HepG2 (cell line): Measurements from ENCODE around the gene EHD4. TPM values are rescaled to one million over a fixed set of nuclear protein-coding genes. Genes with fewer than 3 reads are reported as not detected.

Source experiments
- FOXJ3 ChIP-seq: sonication (generic); formaldehyde crosslinking; IDR thresholded peaks from 2 replicates; pipeline ENCODE4 v1.4.0; 2020; ENCODE audit warnings: missing genetic modification reagents, mild to moderate bottlenecking, borderline replicate concordance
- HNF4G ChIP-seq, 2 experiments: sonication (generic) in 1 of 2; formaldehyde crosslinking in 1 of 2; IDR thresholded peaks; 2 replicates each; pipeline versions ENCODE4 v1.4.0 to v1.6.1; 2011 to 2020; ENCODE audit warnings: borderline replicate concordance in 2 of 2, low read depth in 2 of 2, mild to moderate bottlenecking in 2 of 2, low read length in 1 of 2, missing genetic modification reagents in 1 of 2, moderate library complexity in 1 of 2
- IKZF4 ChIP-seq: sonication (generic); formaldehyde crosslinking; IDR thresholded peaks from 2 replicates; pipeline ENCODE4 v1.5.1; 2020; ENCODE audit warnings: borderline replicate concordance, mild to moderate bottlenecking, low read depth, missing genetic modification reagents; ENCODE audit errors: not compliant biosample characterization
- KMT2A ChIP-seq: sonication (generic); formaldehyde crosslinking; IDR thresholded peaks from 2 replicates; pipeline ENCODE4 v1.4.0; 2020; ENCODE audit warnings: missing genetic modification reagents
- MIER2 ChIP-seq: IDR thresholded peaks from 2 replicates; pipeline ENCODE4 v1.6.1; 2016; ENCODE audit warnings: missing biosample characterization, missing genetic modification reagents
- NRL ChIP-seq: sonication (generic); formaldehyde crosslinking; IDR thresholded peaks from 2 replicates; pipeline ENCODE4 v1.5.0; 2020; ENCODE audit warnings: missing genetic modification reagents, mild to moderate bottlenecking, moderate library complexity, borderline replicate concordance
- RBM39 ChIP-seq: fragments of 200-400 bp; formaldehyde crosslinking; IDR thresholded peaks from one replicate; pipeline ENCODE4 v1.6.1; 2018; ENCODE audit warnings: antibody characterized with exemption, mild to moderate bottlenecking, low read depth, low read length; ENCODE audit not compliant: poor library complexity, severe bottlenecking
- RXRA ChIP-seq: sonication (generic); formaldehyde crosslinking; IDR thresholded peaks from 2 replicates; pipeline ENCODE4 v1.5.1; 2020; ENCODE audit warnings: missing genetic modification reagents
- TAF1 ChIP-seq: sonication (generic); formaldehyde crosslinking; IDR thresholded peaks from 2 replicates; pipeline ENCODE4 v1.4.0; 2020; ENCODE audit warnings: missing genetic modification reagents
- TBL1XR1 ChIP-seq: fragments of 150-350 bp; IDR thresholded peaks from 2 replicates; pipeline ENCODE4 v1.6.1; 2014; ENCODE audit warnings: borderline replicate concordance, low read length; ENCODE audit not compliant: partially characterized antibody
- THAP11 ChIP-seq: IDR thresholded peaks from 2 replicates; pipeline ENCODE4 v1.6.1; 2016; ENCODE audit warnings: missing biosample characterization, missing genetic modification reagents
- ZNF329 ChIP-seq: sonication (generic); formaldehyde crosslinking; IDR thresholded peaks from 2 replicates; pipeline ENCODE4 v1.9.0; 2021; ENCODE audit warnings: low read depth, mild to moderate bottlenecking, missing genetic modification reagents
- ZNF7 ChIP-seq: IDR thresholded peaks from 2 replicates; pipeline ENCODE4 v1.6.1; 2016; ENCODE audit warnings: missing biosample characterization, missing genetic modification reagents
- polyA plus RNA-seq, 8 experiments: library from polyadenylated mRNA; depleted of rRNA in 3 of 8; stranded (reverse) in 7 of 8; unstranded in 1 of 8; fragments of >200 nt; fragmentation: Illumina TruSeq in 4 of 8; extraction: Trizol in 4 of 8; gene quantifications; 2 replicates each; pipeline versions ENCODE4 v1.2.1 to v1.2.3, GENCODE V29; 2011 to 2016; ENCODE audit warnings: low read depth in 4 of 8, missing spikeins in 1 of 8, mixed read lengths in 1 of 8; ENCODE audit not compliant: insufficient read depth in 1 of 8
- total RNA-seq, 5 experiments: library from RNA; depleted of rRNA; stranded (reverse); fragments of >200 nt; fragmentation: Illumina TruSeq; extraction: Trizol; gene quantifications; 2 replicates each; pipeline ENCODE4 v1.2.3, GENCODE V29; 2016; ENCODE audit warnings: low read depth in 1 of 5
- TF ChIP-seq, protein P1 (sequence below): sonication (generic); formaldehyde crosslinking; IDR thresholded peaks from 2 replicates; pipeline ENCODE4 v1.9.0; 2021; ENCODE audit warnings: mild to moderate bottlenecking, missing genetic modification reagents
- TF ChIP-seq, protein P2 (sequence below): fragments of 450-650 bp; IDR thresholded peaks from 2 replicates; pipeline ENCODE4 v1.6.1; 2017
- TF ChIP-seq, protein P3 (sequence below): sonication (generic); formaldehyde crosslinking; IDR thresholded peaks from 2 replicates; pipeline ENCODE4 v1.4.0; 2020; ENCODE audit warnings: missing genetic modification reagents

Gene EHD4
- total and polyA plus RNA-seq, 2 of the 13 experiments (the other 11 are each of a cell fraction or from before 2014, with no cell fraction given), result 3.1 to 4.8 TPM

DNA sequence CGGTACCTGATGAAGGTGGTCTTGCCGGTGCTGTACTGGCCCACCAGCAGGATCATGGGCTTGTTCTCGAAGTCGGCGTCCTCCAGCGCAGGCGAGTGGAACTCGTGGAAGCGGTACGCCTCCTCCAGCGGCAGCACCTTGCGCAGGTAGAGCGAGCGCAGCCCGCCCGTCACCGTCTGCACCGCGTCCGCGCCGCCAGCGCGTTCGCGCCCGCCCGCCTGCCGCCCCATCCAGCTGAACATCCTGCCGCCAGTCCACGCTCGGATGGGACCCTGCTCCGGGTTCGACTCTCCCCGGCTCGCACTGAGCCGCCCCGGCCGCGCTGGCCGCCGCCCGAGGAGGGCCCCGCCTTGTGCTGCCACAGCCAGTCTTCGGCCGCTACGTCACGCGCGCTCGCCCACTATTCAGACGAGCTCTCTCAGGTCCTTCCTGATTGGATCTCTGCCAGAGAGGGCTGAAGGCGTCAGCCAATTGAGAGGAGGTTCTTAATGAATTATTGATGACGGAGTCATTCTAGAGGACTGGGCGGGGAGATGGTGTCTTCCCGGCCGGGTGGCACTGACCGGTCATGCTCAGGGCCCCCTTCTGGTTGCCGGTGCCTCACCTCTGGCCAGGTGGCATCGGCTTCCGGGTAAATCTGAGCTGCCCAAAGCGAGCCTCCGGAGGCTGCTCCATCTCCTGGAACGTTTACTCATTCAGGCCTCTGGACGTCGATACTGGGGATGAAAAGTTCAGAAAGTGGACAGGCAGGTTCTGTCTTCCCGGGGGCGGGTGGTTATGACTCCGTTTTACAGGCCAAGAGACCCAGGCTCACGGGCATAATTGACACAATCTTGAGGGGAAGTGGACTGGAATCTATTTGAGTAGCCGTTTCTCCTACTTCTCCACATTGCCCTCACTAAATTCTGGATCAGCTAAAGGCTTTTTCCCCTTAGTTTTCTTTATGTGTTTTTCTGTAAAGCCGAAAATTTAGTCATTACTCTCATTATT, at the start of gene EHD4 (continued):
- TF ChIP-seq, protein P1, sequence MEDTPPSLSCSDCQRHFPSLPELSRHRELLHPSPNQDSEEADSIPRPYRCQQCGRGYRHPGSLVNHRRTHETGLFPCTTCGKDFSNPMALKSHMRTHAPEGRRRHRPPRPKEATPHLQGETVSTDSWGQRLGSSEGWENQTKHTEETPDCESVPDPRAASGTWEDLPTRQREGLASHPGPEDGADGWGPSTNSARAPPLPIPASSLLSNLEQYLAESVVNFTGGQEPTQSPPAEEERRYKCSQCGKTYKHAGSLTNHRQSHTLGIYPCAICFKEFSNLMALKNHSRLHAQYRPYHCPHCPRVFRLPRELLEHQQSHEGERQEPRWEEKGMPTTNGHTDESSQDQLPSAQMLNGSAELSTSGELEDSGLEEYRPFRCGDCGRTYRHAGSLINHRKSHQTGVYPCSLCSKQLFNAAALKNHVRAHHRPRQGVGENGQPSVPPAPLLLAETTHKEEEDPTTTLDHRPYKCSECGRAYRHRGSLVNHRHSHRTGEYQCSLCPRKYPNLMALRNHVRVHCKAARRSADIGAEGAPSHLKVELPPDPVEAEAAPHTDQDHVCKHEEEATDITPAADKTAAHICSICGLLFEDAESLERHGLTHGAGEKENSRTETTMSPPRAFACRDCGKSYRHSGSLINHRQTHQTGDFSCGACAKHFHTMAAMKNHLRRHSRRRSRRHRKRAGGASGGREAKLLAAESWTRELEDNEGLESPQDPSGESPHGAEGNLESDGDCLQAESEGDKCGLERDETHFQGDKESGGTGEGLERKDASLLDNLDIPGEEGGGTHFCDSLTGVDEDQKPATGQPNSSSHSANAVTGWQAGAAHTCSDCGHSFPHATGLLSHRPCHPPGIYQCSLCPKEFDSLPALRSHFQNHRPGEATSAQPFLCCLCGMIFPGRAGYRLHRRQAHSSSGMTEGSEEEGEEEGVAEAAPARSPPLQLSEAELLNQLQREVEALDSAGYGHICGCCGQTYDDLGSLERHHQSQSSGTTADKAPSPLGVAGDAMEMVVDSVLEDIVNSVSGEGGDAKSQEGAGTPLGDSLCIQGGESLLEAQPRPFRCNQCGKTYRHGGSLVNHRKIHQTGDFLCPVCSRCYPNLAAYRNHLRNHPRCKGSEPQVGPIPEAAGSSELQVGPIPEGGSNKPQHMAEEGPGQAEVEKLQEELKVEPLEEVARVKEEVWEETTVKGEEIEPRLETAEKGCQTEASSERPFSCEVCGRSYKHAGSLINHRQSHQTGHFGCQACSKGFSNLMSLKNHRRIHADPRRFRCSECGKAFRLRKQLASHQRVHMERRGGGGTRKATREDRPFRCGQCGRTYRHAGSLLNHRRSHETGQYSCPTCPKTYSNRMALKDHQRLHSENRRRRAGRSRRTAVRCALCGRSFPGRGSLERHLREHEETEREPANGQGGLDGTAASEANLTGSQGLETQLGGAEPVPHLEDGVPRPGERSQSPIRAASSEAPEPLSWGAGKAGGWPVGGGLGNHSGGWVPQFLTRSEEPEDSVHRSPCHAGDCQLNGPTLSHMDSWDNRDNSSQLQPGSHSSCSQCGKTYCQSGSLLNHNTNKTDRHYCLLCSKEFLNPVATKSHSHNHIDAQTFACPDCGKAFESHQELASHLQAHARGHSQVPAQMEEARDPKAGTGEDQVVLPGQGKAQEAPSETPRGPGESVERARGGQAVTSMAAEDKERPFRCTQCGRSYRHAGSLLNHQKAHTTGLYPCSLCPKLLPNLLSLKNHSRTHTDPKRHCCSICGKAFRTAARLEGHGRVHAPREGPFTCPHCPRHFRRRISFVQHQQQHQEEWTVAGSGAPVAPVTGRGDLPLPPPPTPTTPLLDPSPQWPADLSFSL (CRISPR knock-in tag), result no peak
- no peak for TF ChIP-seq ZNF7 (CRISPR knock-in tag)
- no peak for TF ChIP-seq FOXJ3 (CRISPR knock-in tag)
- TF ChIP-seq HNF4G (IDR thresholded peaks at IDR 0.05; ENCODE audit: borderline replicate concordance, low read depth, low read length), result no peak
- TF ChIP-seq HNF4G (CRISPR knock-in tag; IDR thresholded peaks at IDR 0.05; ENCODE audit: borderline replicate concordance, low read depth), result no peak
- peak; percentile 52; the same call in 1 of the 2 replicates for TF ChIP-seq RXRA (CRISPR knock-in tag)
- TF ChIP-seq THAP11 (CRISPR knock-in tag), result peak; percentile 57; the same call in 1 of the 2 replicates
- TF ChIP-seq IKZF4 (CRISPR knock-in tag), result peak; percentile 42
- no peak for TF ChIP-seq TBL1XR1
- no peak for TF ChIP-seq MIER2
- no peak for TF ChIP-seq NRL
- TF ChIP-seq, protein P2, sequence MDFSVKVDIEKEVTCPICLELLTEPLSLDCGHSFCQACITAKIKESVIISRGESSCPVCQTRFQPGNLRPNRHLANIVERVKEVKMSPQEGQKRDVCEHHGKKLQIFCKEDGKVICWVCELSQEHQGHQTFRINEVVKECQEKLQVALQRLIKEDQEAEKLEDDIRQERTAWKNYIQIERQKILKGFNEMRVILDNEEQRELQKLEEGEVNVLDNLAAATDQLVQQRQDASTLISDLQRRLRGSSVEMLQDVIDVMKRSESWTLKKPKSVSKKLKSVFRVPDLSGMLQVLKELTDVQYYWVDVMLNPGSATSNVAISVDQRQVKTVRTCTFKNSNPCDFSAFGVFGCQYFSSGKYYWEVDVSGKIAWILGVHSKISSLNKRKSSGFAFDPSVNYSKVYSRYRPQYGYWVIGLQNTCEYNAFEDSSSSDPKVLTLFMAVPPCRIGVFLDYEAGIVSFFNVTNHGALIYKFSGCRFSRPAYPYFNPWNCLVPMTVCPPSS, result no peak
- TF ChIP-seq KMT2A (CRISPR knock-in tag), result peak; percentile 45; the same call in 1 of the 2 replicates
- no peak for TF ChIP-seq ZNF329 (CRISPR knock-in tag)
- peak; percentile 95 for TF ChIP-seq TAF1 (CRISPR knock-in tag)
- TF ChIP-seq RBM39, result no peak
- TF ChIP-seq, protein P3, sequence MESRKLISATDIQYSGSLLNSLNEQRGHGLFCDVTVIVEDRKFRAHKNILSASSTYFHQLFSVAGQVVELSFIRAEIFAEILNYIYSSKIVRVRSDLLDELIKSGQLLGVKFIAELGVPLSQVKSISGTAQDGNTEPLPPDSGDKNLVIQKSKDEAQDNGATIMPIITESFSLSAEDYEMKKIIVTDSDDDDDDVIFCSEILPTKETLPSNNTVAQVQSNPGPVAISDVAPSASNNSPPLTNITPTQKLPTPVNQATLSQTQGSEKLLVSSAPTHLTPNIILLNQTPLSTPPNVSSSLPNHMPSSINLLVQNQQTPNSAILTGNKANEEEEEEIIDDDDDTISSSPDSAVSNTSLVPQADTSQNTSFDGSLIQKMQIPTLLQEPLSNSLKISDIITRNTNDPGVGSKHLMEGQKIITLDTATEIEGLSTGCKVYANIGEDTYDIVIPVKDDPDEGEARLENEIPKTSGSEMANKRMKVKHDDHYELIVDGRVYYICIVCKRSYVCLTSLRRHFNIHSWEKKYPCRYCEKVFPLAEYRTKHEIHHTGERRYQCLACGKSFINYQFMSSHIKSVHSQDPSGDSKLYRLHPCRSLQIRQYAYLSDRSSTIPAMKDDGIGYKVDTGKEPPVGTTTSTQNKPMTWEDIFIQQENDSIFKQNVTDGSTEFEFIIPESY (CRISPR knock-in tag), result no peak
